SJSA1 (cell line): ENCODE data around the gene NOD1. TPM values are rescaled to one million over a fixed set of nuclear protein-coding genes. Genes with fewer than 3 reads are reported as not detected.

ENCODE experiments used
- DNase-seq, 2 experiments: peaks; one replicate each; pipeline ENCODE4 v3.0.0-alpha.2; 2015 to 2020; ENCODE audit warnings: low spot score in 2 of 2, low read depth in 1 of 2
- H3K27ac ChIP-seq: fragments of 250-450 bp; sonication (Bioruptor Pico); 2 replicates; pipeline ENCODE4 v1.5.1; 2020; ENCODE audit warnings: mild to moderate bottlenecking, moderate library complexity
- H3K27me3 ChIP-seq: fragments of 250-450 bp; sonication (Bioruptor Pico); replicated peaks from 2 replicates; pipeline ENCODE4 v1.5.1; 2020; ENCODE audit warnings: mild to moderate bottlenecking, moderate library complexity
- H3K36me3 ChIP-seq: fragments of 250-450 bp; sonication (Bioruptor Pico); 2 replicates; pipeline ENCODE4 v1.5.1; 2020; ENCODE audit warnings: mild to moderate bottlenecking
- H3K4me1 ChIP-seq: fragments of 250-450 bp; sonication (Bioruptor Pico); replicated peaks from 2 replicates; pipeline ENCODE4 v1.6.1; 2021; ENCODE audit warnings: mild to moderate bottlenecking
- H3K4me3 ChIP-seq: fragments of 250-450 bp; sonication (Bioruptor Pico); 2 replicates; pipeline ENCODE4 v1.5.1; 2020; ENCODE audit warnings: mild to moderate bottlenecking
- H3K9me3 ChIP-seq: fragments of 250-450 bp; sonication (Bioruptor Pico); replicated peaks from 2 replicates; pipeline ENCODE4 v1.5.1; 2020; ENCODE audit warnings: mild to moderate bottlenecking
- total RNA-seq: library from RNA; depleted of rRNA; stranded (reverse); fragments of >200 nt; shearing (Covaris generic); gene quantifications from 2 replicates; pipeline ENCODE4 v1.2.3, GENCODE V29; 2014

NOD1 gene
- total RNA-seq, 1 experiment from 2014 or later = 6.2 TPM

DNA sequence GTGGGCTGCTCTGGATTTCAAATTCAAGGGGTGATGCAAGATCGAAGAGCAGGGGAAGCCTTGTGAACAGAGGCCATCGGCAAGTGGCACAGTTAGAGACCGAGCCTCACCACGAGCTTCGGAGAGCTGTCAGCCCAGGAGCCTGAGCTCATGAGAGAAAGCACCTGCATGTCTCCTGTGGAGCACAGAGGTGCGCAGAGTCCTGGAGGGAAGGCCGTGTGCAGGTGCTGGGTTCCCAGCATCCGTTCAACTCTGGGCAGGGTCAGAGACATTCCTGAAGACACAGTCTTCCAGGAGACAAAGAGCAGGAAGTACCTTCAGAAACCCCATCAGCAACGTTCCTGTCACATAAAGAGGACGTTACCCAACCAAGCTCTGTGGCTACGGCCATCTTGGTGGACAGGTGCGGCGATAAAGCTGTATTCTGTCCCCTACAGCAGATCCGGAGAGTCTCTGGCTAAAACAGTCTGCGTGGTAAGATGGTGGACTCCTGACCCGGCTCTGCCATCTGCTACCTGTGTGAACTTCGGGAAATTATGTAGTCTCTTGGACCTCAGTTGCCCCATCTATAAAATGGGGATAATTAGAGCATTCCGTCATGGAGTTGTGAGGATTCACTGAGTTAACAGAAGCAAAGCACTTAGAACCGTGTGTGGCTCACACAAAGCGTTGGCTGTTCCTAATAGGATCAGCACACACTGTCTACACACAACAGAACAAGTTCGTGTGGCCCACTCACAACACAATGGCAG is 40.6 kb downstream of the NOD1 start:
- Histone ChIP-seq H3K4me1 (no peaks in the 10 kb centered on the region; the same call in 1 of the 2 replicates), H3K27ac (no peak overlapping the region), H3K9me3 (no peaks in the 10 kb centered on the region), H3K36me3 (peaks cover 40% of the 10 kb centered on the region), H3K27me3 (no peaks in the 10 kb centered on the region), H3K4me3 (no peak overlapping the region)
- no peak for DNase-seq

DNA sequence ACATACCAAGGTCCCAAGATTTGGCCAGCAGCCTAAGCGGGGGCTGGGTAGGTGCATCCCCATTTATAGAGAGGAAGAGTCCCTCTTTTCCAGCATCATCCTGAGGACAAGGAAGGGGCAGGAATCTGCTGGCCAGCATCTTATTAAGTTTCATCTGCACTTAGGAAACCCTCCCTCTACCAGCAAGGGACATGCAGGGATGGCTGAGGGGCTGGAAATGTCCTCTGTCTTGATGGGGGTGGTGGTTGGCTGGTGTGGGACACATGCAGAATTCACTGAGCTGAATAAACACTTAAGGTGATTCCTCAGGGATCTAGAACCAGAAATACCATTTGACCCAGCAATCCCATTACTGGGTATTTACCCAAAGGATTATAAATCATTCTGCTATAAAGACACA is 42.1 kb downstream of the NOD1 start:
- Histone ChIP-seq H3K27ac (no peak overlapping the region), H3K4me1 (no peaks in the 10 kb centered on the region; the same call in 1 of the 2 replicates), H3K4me3 (no peak overlapping the region), H3K36me3 (peaks cover 40% of the 10 kb centered on the region), H3K9me3 (no peaks in the 10 kb centered on the region), H3K27me3 (no peaks in the 10 kb centered on the region)
- no peak for DNase-seq

DNA sequence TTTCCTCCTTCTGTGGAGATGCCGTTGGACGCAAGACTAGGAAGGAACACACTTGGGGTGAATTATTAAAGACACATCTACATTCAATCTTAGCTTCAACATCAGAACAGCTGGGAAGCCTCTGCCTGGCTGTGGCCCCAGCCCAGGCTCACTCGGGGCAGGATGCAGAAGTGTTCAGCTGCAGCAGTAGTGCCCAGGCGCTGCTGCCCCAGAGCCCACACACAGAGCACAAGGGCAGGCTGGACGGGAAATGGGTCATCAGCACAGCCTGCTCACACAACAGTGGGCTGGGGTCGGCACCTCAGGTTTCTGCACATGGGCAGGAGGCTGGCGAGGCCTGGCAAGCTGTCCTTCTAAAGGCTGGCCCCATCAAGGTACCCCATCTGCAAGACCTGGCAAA is 42.5 kb downstream of the NOD1 start:
- Histone ChIP-seq H3K4me1 (no peaks in the 10 kb centered on the region; the same call in 1 of the 2 replicates), H3K4me3 (no peak overlapping the region), H3K27ac (no peak overlapping the region), H3K9me3 (no peaks in the 10 kb centered on the region), H3K36me3 (peaks cover 44% of the 10 kb centered on the region), H3K27me3 (no peaks in the 10 kb centered on the region)
- no peak for DNase-seq

DNA sequence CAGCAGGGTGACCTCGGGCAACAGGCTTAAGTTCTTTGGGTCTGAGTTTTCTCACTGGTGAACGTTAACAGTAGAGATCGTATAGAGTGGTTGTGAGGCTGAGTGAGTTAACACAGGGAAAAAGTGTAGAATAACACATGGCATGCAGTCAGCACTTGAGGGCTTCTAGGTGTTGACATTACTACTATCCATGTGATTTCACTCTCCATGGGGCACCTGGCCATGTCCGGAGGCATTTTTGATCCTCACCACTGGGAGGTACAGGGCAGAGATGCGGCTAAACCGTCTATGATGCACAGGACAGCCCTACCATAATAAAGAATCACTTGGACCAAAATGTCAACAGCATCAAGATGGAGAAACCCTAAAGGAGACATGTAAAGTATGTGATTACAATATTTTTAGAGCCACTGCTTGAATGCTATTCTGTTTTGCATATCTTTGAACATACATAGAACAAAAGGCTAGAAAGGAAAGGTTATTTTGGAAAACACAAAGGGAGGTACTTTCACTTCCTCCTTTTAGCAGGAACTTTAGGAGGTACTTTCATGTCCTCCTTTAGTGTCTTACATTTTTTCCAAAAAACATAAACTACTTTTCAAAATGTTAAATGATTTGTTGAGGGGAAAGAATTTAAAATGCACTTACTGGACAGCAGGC is 44.3 kb downstream of the NOD1 start:
- H3K4me1 ChIP-seq = no peaks in the 10 kb centered on the region; the same call in 1 of the 2 replicates
- no peaks in the 10 kb centered on the region for H3K9me3 ChIP-seq
- peaks cover 46% of the 10 kb centered on the region for H3K36me3 ChIP-seq

DNA sequence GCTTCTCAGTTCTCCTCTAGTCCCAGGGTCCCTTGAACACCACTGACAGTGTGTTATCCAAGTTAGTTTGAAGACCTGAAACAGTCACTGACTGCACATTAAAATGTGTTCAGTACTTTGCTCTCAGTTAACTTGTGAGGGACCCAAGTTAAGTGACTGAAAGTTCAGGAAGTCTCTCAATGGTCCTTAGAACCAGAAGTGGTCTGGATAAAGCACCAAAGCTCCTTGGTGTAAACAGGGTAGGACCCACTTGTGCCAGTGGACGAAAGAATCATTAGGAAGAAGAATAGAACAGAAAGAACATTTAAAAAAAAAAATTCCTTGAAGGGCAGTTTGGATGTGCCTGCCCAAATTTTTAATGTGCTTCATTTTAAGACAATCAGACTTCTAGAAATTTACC is 45.1 kb downstream of the NOD1 start:
- Histone ChIP-seq H3K36me3 (peaks cover 49% of the 10 kb centered on the region), H3K27ac (no peak overlapping the region), H3K4me3 (no peak overlapping the region), H3K9me3 (no peaks in the 10 kb centered on the region), H3K27me3 (no peaks in the 10 kb centered on the region), H3K4me1 (no peaks in the 10 kb centered on the region; the same call in 1 of the 2 replicates)
- no peak for DNase-seq

More for the DNA sequence above, 44.3 kb downstream of the NOD1 start:
- H3K4me3 ChIP-seq = no peak overlapping the region
- no peak overlapping the region for H3K27ac ChIP-seq
- H3K27me3 ChIP-seq = no peaks in the 10 kb centered on the region
- DNase-seq = no peak

DNA sequence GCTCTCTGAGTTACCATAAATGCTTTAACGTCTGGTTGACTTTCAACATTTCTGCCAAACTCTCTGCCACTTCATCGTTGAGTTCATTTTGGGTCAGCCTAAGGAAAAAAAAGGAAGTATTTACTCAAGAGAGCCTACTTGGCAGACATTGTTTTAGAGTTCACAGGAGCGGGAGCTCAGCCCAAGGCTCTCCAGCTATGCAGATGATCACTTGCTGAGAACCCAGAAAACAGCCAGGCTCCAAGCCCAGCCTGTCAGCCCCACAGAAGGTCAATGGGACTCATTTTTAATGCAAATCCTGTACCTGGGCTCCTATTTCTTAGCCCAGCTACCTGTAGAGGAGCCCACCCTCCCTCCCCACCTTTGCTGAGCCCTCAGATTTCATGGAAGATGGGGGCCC is 45.5 kb downstream of the NOD1 start:
- no peak for DNase-seq
- Histone ChIP-seq H3K4me1 (no peaks in the 10 kb centered on the region; the same call in 1 of the 2 replicates), H3K36me3 (peaks cover 44% of the 10 kb centered on the region), H3K27ac (no peak overlapping the region), H3K27me3 (no peaks in the 10 kb centered on the region), H3K9me3 (no peaks in the 10 kb centered on the region), H3K4me3 (no peak overlapping the region)

DNA sequence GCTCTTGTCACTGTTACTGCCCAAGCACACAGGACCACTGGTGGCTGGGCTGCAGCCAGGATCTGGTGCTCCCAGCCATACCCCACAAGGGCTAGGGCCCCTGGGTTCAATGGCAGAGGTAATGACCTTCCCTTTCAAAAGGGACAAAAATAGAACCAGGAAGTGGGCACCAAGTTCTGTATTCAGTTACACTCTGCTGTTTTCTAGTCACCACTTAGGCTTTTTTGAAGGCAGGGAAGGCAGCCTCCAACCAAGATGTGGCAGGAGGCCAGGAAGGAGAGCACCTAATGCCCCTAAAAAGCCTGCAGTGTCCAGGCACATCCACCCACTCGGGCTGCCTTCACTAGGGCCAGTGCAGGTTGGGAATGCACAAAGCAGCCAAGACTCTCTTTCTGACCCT is 47.8 kb downstream of the NOD1 start:
- H3K9me3 ChIP-seq = no peaks in the 10 kb centered on the region
- H3K27me3 ChIP-seq = no peaks in the 10 kb centered on the region
- H3K4me3 ChIP-seq = no peak overlapping the region
- H3K27ac ChIP-seq = no peak overlapping the region
- no peaks in the 10 kb centered on the region for H3K4me1 ChIP-seq
- no peak for DNase-seq
- peaks cover 33% of the 10 kb centered on the region for H3K36me3 ChIP-seq

DNA sequence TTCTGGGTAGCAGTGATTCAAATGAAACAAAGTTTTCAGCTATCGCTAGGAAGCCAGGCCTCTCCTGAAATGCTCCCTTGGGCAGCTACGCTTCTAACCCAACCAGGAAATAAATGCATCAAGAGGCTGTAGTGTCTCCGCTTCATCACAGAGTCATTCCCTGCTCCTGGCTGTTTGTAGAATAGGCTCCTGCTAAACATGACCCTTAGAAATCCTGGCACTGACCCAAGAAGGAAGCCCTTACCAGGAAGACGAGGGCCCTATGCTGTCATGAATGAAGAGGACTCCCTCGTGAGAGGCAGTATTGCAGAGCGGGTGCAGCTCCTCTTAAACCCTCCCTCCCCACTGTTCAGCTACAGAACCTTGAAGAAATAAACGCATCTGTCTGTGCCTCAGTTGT is 48.3 kb downstream of the NOD1 start:
- no peak for DNase-seq
- Histone ChIP-seq H3K36me3 (peaks cover 28% of the 10 kb centered on the region), H3K4me1 (no peaks in the 10 kb centered on the region), H3K4me3 (no peak overlapping the region), H3K27me3 (no peaks in the 10 kb centered on the region), H3K9me3 (no peaks in the 10 kb centered on the region), H3K27ac (no peak overlapping the region)

DNA sequence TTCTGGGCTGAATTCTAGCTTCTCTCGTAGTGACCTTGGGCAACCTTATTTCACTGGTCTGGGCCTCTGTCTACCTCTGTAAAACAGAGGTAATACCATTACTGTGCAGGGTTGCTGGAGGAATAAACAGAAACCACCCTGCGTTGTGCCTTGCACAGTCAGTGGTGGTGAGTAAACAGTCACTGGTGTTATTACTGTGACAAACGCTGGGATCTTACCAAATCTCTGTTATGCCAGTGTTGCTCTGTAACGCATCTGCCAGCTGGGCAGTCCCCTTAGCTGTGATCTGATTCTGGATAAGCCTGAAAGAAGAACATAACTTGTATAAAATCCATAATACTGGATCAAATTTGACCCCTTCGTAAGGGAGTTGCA is 49.4 kb downstream of the NOD1 start:
- Histone ChIP-seq H3K9me3 (no peaks in the 10 kb centered on the region), H3K27me3 (no peaks in the 10 kb centered on the region), H3K27ac (no peak overlapping the region), H3K4me1 (no peaks in the 10 kb centered on the region), H3K36me3 (peaks cover 20% of the 10 kb centered on the region), H3K4me3 (no peak overlapping the region)
- no peak for DNase-seq

DNA sequence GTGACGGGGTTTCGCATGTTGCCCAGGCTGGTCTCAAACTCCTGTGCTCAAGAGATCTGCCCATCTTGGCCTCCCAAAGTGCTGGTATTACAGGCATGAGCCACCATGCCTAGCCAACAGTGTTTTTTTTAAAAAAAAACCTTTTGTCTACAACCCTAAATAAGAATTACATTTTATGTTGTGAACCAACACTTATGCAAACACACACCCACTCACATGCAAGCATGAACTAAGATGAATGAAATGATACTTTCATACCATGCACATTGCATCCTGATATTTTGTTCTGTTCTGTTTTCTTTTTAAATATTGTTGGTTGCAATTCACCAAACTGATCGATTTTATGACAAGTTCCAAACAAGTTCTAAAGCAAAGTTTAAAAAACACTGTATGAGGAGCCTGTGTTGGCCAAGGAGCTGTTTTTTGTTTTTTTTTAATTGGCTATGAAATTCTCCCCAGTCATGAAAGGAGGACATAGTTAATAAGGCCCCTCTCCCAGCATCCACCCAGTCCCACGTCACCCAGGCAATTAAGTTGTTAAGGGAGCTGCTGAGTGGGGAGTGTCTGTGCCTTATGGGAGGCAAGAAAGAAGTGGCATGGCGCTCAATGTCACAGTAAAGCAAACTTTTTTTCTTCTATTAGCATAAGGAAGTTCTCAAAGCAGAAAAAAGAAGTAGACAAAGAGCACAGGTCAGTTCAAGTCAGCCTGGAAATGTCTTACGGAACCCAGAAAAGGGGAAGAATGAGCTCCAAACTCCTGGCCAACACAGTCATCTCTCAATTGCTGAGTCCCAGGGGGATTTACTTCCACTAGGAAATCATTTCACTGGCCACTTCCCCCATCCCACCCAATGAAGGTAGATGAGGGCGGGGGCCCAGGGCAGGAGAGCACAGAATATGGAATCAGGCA is 50.1 kb downstream of the NOD1 start:
- H3K4me3 ChIP-seq = no peak overlapping the region
- no peaks in the 10 kb centered on the region for H3K9me3 ChIP-seq
- H3K4me1 ChIP-seq = no peaks in the 10 kb centered on the region
- peaks cover 14% of the 10 kb centered on the region for H3K36me3 ChIP-seq
- no peak for DNase-seq
- H3K27ac ChIP-seq = no peak overlapping the region
- no peaks in the 10 kb centered on the region for H3K27me3 ChIP-seq

DNA sequence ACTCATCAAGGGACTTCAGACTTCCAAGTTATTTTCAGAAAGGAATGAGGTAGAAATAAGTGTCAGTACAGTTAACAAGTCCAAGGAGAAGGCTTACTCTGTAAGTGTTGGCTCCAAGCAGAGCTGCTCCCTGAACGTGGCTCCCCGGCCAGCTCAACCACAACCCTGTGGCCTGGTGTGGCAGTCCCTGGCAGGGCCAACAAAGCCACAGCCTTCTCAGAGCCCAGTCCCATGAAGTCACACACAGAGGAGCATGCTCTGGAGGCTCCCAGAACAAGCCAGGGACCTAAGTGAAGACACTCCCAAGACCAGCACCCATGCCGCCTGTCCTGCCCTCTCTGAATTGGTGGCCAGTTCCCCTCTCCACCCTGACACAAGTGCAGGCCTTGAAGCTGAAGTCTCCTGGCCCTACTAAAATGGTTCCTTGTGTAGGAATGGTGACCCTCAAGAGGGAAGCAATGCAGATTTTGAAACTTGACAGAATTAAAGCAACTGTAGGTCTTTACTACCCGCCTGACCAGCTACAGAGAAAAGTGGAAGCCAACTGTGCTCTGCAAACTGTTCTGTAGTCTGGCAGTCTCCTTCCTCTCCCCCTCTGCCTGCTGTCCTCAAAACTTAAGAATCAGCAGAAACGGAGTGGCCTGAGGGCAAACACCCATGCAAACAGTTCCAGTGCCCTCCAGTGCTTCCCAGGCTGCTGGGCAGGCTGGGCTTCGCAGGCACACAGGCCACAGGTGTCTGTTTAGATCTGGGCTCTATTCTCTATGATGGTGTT is 51.1 kb downstream of the NOD1 start:
- Histone ChIP-seq H3K27ac (no peak overlapping the region), H3K4me1 (no peaks in the 10 kb centered on the region), H3K4me3 (no peak overlapping the region), H3K9me3 (no peaks in the 10 kb centered on the region), H3K27me3 (no peaks in the 10 kb centered on the region), H3K36me3 (peaks cover 13% of the 10 kb centered on the region)
- DNase-seq = no peak

DNA sequence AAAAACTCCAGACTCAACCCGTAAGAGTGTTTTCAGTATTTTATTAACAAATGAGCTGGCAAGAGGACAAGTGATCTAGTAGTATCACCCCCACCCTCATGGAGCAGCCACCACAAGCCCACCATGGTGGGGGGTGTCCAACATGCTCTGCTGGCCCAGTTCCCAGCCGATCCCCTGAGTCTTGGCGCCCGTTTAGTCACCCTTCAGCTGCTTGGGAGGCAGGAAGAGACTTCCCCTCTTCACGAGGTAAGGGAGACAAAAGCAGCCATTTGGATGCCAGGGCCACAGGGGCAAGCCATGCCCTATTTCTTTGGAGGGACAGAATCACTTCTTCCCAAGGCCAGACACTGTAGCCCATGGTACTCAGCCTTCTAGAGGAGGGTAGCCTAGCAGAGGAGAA is 54.1 kb downstream of the NOD1 start:
- Histone ChIP-seq H3K4me3 (no peak overlapping the region), H3K4me1 (no peaks in the 10 kb centered on the region), H3K36me3 (peaks cover 8% of the 10 kb centered on the region), H3K27ac (no peak overlapping the region), H3K27me3 (no peaks in the 10 kb centered on the region), H3K9me3 (no peaks in the 10 kb centered on the region)
- DNase-seq = no peak

DNA sequence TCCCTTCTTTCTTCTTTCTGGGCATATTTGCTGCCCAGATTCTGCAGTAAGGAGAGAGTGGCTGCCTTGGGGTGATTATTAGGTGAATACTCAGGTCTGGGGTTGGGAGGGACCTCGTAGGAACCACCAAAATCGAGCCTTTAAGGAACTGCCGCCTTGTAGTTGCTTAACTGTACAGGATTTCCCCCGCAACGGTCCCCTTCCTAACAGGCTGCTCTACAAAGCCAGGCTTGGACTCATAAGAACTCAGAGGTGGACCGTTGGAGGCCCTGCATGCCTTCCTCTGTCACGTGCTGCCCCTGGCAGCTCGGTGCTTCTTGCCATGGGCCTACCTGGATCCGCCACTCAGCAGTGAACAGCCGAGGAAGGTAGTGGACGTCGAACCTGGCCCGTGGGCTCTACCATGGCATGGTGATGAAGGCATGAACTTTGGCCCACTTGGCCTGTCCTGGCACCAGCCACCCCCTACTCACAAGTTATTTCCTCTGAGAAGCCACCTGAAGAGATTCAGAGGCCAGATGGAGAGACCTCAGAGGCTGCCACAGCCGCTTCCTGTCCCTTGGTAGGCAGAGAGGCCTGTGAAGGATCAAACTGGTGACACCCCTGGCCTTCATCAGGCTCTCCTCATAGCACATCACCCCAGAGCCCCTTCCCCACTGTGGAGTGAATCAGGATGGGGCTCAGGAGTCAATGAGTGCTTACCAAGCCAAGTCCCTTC is 54.6 kb downstream of the NOD1 start:
- Histone ChIP-seq H3K4me1 (no peaks in the 10 kb centered on the region), H3K27me3 (no peaks in the 10 kb centered on the region), H3K36me3 (peaks cover 3% of the 10 kb centered on the region), H3K4me3 (no peak overlapping the region), H3K9me3 (no peaks in the 10 kb centered on the region), H3K27ac (no peak overlapping the region)
- no peak for DNase-seq
